ENCODE results near the gene NIM1K. TPM values are rescaled to one million over a fixed set of nuclear protein-coding genes. Genes with fewer than 3 reads are reported as not detected.
"Not testable (repeated sequence)": the region's sequence is repeated elsewhere in the genome, so short reads cannot be mapped to it uniquely, and the experiment has no call there.

Gene NIM1K
- total RNA-seq, 1 donor from 2014 or later, result not detected

DNA sequence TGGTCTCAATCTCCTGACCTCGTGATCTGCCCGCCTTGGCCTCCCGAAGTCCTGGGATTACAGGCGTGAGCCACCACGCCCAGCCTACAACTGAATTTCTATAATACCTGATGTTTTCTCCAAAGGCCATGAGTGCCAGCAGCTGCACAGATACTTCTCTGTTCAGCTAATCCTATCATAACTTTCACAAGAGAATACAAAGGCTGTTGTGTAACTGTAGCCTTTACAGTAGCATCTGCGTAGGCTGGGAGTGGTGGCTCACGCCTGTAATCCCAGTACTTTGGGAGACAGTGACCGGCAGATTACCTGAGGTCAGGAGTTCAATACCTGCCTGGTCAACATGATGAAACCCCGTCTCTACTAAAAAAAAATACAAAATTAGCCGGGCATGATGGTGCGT is 8.9 kb upstream of the NIM1K start:
- DNase-seq (ENCODE audit: extremely low read depth, low read depth, low spot score), result not testable (repeated sequence)

DNA sequence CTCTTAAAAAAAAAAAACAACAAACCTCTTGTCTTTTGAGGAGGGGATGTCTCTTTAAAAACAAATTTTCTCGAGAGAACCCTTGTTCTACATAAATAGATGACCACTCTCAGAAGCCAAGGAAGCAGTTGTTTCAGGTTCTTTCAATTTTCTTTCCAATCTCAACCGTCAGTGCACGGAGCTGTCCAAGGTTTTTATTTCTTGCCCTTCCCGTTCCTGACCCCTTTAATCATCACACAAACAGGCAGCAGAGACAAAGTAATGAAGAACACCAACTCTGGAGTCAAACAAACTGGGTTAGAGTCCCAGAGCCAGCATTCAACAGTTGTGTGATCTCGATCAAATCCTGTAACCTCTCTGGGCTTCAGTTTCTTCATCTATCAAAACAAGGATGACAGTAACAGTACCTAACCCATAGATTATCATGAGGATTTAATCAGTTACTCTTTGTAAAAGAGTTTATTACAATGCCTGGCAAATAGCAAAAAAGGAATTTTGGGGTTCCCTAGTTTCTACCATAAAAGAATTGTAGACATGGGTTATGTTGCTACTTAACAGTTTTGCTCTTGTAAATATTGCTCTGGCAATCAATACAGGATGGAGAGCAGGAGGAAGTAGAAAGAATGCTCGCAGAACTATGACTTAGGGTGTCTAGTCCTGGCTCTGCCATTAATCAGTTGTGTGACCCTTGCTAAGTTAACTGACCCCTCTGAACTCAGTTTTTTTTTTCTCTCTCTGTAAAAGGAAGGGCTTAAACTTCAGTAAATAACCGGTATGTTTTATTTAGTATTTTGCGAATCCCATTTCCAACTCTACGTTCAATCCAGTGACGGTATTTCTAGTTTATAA is 1.0 kb upstream of the NIM1K start:
- DNase-seq (ENCODE audit: extremely low read depth, low read depth, low spot score), result no peak

DNA sequence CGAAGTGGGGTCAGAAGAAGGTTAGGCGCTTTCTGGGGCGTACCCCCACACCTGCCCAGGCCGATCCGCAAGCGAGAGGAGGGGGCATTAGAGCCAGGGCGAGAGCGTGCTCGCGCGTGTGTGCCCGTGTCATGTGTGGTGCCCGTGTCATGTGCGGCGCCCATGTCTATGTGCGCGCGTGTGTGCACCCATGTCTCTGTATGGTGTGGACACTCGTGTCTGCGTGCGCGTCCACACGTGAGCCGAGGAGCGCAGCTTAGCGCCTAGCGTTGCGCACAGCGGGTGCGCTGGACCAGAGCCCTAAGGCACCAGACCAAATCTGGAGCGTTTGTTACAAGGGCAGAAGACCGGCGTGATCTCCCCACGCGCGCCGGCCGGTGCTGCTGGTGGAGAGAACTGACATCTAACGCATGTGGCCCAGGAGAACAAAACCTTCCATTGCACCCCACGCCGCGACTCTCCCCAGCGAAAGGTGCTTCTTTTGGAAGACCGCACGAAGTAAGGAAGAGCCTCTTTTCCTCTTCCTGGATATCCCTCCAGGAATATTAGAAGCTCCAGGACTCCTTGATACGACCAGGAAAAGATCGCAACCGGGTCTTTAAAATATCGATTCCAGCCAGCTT is 644 bp downstream of the NIM1K start:
- no peak for DNase-seq (ENCODE audit: extremely low read depth, low read depth, low spot score)

DNA sequence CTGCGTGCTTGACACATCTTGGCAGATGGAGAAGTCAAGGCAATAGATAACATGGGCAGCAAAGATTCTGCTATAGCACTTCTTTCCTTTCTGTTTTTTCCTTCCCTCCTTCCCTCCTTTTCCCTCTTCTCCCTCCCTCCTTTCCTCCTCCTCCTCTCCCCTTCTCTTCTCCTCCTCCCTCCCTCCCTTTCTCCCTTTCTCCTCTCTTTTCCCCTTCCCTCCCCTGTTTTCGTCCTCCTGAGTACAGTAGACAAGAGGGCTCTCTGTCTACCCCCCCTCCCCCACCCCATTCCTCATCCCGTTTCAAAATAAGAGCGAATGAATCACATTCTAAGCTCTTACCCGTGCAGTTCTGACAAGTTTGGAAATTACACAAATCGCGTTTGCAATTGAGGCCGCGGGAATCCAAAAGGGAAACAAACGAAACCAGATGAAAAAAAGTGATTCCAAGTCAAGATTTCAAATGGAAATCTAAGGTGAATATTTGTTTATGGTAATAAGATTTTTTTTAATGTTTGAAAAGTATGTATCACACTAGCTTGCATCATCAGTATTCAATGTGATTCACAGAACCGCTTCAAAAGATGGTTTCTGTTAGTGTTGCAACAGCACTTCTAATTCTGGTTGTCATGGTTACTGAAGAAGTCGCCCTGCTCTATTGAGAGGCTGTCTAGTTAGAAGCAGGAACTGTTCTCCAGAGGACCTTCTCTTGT is 1.3 kb downstream of the NIM1K start:
- DNase-seq (ENCODE audit: extremely low read depth, low read depth, low spot score), result no peak

DNA sequence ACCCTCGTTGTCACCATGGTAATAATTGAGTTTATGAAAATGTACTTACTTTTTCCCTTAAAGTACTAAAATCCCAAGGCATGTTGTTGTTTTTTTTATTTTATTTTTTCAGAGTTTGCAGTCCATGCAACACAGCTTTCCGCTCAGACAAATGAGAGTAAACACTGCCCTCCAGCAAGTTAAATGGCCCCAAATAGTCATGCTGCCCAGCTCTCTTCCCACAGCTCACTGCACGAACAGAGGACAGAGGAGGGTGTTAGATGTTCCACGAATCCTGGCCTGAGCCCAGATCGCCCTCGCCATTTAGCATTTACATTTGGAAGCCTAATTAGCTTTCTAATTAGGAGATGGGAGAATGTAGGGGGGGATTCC is 1.9 kb downstream of the NIM1K start:
- no peak for DNase-seq (ENCODE audit: extremely low read depth, low read depth, low spot score)

DNA sequence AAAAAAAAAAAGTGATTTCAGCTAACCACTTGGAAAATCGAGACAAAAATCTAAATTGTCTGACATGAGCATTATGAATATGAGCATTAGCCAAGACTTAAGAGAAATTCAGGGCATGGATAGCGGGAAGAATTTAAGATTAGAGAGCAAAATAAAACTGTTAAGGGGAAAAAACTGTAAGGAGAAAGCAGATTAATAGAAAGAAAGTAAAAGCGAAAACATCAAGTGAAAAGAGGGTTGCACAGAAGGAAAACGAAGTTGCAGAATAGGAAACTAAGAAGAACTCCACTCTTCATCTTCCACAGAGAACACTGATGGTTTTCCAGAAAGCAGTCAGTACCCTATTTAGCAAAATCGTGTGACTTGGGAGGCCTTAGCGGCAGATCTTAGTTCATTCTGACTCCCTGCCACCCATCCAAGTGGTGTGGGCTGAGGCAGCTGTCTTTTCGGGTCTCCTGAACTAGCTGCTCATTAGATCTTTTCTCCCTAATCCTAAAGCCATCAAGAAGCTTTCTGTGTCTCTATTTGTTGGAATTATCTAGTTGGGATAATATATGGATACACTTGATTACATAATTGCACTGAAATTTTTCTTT is 3.7 kb downstream of the NIM1K start:
- DNase-seq (ENCODE audit: extremely low read depth, low read depth, low spot score), result no peak

DNA sequence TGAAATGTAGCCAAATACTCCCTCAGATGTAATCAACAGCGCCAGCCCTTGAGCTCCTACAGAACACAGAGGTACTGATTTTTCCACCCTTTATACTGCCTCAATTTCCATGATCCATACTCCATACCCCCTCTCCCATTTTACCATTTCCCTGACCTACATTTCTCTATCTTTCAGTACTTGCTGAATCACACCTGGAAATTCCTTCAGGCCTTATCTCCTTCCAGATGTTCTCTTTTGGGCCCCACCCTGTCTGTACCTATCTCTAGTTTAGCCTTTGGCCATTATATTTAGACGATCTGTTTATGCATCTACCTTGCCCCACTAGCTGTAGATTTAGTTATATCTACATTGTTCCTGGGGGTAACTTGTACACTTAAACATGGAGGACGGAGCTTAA is 5.5 kb downstream of the NIM1K start:
- DNase-seq (ENCODE audit: extremely low read depth, low read depth, low spot score), result no peak

DNA sequence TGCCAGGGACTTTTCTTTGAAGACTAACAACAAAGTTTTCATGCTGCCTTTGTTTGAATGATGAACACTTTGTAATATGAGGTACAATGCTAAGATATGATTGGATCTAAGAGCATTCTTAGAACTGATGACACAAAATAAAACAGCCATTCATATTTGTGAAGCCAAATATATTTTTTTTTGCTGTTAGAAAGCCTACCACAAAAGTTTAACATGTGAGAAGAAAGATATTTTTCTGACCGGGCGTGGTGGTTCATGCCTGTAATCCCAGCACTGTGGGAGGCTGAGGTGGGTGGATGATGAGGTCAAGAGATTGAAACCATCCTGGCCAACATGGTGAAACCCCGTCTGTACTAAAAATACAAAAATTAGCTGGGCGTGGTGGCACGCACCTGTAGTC is 9.4 kb downstream of the NIM1K start:
- DNase-seq (ENCODE audit: extremely low read depth, low read depth, low spot score), result not testable (repeated sequence)

DNA sequence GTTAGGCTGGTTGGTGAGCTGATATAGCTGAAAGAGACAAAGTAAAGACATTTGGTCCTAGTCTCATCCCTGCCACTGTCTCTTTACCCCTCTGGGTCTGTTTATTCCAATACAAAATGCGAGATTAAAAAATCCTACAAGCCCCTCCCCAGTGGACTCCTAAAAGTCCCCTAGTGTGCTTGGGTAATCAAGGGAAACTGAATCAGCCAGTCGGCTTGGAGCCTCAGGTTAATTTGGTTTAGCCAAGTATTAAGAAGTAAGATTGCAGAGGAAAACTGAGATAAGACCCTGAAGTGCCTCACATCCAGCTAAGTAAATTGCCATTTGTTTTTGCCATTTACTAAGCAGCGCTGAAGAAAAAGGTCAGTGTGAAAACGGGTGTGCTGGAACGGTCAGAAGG is 10.4 kb downstream of the NIM1K start:
- DNase-seq (ENCODE audit: extremely low read depth, low read depth, low spot score), result no peak

DNA sequence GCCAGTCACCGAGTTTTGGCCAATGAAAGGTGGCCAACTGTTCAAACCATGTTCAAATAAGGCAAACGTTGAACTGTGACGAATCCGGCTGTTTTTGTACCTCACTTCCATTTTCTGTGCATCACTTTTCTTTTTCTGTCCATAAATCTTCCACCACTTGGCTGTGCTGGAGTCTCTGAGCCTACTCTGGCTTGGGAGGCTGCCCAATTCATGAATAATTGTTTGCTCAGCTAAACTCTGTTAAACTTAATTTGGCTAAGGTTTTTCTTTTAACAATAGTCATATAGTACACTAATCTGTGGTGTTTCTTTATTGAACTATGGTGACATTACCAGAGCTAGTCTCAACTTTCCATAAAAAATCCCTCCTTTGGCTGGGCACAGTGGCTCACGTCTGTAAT is 11.3 kb downstream of the NIM1K start:
- DNase-seq (ENCODE audit: extremely low read depth, low read depth, low spot score), result no peak

DNA sequence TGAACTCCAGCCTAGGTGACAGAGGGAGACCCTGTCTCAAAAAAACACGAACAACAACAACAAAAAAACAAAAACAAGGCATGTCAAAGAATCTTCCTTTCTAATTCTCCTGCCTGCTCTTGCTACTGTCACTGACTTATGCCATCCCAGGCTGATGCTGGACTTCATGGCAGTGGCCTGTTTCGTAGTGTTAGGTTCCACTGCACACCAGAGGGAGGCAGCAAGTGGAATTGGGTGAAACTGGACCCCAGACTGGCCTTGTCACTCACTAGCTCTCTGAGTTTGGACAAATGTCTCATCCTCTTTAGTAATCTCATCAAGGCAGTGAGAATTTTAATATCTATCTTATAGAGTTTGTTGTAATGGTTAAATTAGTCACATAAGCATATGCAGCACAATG is 12.9 kb downstream of the NIM1K start:
- DNase-seq (ENCODE audit: extremely low read depth, low read depth, low spot score), result no peak

DNA sequence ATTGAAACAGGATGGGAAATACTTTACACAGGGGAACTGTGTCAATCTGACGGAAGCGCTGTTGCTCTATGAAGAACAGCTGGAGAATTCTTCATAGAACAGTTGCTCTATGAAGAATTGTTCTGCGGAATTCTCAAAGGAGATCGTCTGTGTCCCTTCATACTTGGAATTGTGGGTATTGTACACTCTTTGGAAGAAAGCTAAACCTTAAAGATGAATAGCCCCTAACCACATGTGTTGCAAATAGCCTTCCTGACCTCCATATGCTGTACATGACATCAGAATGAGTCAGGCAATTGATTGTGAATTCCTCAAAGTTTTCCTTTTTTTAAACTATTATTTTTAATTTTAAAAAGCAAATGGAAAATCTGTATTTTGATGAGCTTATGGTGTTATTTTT is 15.6 kb downstream of the NIM1K start:
- DNase-seq (ENCODE audit: extremely low read depth, low read depth, low spot score), result no peak

DNA sequence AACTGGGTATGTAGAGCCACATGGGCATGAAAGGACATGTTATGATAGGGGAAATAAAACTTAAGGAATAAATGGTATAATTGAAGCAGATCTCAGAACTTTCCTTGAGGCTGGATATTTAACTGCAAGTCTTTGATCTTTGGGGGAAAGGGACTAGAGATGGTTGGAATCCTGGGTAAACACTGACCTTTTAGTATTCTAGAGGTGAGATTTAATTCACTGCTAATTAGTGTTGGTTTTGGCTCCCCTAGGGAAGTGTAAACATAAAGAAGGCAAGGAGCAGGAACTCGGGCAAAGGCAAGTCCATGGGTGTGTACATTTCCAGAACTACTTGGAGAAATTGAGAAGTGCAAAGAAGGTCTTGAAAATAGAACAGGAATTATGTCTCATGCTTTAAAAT is 16.6 kb downstream of the NIM1K start:
- no peak for DNase-seq (ENCODE audit: extremely low read depth, low read depth, low spot score)

DNA sequence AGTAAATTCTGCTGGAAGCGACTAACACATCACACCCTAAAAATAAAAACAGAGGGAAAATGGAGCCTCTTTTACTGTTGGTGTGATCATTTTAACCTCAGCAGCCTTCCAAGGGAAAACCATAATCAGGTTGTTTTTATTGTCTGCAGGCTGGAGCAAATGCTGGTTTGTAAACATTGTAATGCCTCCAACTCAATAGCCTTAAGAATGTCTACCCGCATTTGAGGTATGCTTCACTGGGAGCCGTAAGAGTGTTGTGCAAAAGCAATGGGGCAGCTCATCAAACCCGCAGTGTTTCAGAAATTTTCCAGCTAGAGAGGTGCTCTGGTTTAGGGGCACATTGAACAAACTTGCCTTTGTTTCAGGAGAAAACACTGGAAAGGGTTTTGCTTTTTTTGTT is 17.0 kb downstream of the NIM1K start:
- no peak for DNase-seq (ENCODE audit: extremely low read depth, low read depth, low spot score)

DNA sequence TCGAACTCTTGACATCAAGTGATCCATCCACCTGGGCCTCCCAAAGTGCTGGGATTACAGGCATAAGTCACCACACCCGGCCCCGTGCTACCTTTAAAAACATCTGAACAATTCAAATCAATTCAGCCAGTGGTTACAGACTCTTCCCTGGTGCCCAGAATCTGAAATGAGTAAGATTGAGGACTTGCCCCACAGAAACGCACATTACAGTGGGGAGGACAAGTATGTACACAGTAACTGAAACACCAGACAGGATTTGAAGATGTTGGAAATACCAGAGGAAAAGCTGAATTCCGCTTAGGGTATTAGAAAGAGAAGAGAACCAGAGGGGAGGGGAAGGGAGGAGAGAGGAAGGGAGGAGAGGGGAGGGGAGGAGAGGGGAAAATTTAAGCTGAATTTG is 17.8 kb downstream of the NIM1K start:
- no peak for DNase-seq (ENCODE audit: extremely low read depth, low read depth, low spot score)

DNA sequence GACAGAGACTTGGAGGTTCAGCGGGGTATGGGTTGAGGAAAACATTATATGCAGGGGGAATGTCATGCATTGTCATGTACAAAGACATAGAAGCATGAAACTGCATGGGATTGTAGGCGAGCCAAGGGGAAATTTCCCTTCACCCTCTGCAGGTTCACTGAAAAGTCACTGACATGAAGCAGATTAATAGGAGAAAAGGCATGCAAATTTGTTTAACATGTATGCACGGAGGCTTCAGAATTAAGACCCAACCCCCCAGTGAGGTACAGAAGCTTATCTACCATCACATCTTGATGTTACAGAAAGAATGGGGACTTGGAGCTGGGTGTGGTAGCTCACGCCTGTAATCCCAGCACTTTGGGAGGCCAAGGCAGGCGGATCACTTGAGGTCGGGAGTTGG is 18.5 kb downstream of the NIM1K start:
- DNase-seq (ENCODE audit: extremely low read depth, low read depth, low spot score), result no peak

DNA sequence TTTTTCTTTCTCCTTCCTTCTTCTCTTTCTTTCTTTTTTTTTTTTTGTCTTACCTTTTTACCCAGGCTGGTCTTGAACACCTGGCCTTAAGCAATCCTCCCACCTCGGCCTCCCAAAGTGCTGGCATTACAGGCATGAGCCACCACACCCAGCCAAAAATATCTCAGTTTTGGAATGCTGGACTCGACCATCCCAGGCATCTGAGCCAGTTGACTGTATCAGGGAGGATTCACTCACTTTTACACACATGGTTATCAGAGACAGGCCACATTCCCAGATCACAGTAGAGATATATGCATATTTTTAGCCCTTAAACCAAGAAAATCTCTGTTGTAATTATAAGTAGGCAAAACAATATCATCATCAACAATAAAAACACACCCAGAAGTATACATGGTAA is 21.9 kb downstream of the NIM1K start:
- no peak for DNase-seq (ENCODE audit: extremely low read depth, low read depth, low spot score)

DNA sequence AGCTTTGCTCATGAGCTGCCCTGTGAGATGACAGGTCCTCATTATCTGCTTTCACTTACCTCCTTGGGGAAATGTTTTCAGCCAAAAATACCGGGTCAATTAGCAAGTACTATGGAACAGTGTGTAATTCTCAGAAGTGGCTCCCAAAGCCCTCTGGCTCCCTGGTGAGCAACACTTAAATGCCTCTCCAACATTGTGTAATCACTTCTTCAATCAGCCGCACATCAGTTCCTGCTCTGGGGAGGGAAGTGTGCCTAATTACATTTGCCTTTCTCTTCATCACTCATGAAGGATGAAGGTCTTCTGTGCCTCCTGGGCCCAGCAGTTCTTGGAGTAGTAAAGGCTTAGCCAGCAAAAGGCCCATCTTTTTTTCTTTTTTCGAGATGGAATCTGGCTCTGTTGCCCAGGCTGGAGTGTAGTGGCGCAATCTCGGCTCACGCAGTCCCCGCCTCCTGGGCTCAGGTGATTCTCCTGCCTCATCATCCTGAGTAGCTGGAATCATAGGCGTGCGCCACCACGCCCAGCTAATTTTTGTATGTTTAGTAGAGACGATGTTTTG is 23.1 kb downstream of the NIM1K start:
- no peak for DNase-seq (ENCODE audit: extremely low read depth, low read depth, low spot score)

DNA sequence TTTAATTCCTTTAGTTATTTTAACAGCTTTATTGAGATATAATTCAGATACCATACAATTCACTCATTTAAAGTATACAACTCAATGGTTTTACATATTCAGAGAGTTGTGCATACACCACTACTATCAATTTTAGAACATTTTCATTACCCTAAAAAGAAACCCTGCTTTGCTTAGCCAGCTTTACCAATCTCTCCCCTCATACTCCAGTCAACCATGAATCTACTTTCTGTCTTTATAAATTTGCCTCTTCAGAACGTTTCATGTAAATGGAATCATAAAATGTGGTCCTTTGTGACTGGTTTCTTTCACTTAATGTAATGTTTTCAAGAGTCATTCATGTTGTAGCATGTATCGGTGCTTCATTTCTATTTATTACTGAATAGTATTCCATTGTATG is 24.9 kb downstream of the NIM1K start:
- DNase-seq (ENCODE audit: extremely low read depth, low read depth, low spot score), result no peak

DNA sequence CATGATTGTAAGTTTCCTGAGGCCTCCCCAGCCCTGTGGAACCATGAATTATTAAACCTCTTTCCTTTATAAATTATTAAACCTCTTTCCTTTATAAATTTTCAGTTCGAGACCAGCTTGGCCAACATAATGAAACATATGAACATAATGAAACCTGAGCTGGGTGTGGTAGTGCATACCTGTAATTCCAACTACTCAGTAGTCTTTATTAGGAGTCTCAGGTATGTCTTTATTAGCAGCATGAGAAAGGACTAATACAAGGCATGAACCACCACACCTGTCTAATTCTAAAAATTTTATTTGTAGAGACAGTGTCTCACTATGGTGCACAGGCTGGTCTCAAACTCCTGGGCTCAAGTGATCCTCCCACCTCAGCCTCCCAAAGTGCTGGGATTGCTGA is 27.1 kb downstream of the NIM1K start:
- DNase-seq (ENCODE audit: extremely low read depth, low read depth, low spot score), result no peak

DNA sequence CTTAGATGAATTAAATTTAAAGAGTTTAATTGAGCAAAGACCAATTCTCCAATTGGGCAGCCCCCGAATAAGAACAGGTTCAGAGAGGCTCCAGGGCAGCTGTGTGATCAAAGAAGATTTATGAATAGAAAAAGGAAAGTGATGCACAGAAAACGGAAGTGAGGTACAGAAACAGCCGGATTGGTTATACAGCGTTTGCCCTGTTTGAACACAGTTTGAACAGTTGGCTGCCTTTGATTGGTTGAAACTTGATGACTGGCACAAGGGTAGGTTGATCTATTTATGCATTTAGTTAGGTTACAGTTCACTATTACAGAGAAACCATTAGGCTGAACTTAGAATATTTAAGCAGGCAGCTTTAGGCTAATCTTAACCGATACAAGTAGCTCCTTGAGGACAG is 29.5 kb downstream of the NIM1K start:
- DNase-seq (ENCODE audit: extremely low read depth, low read depth, low spot score), result no peak

All from glomerular endothelial cell (primary cell).